Esophagus muscularis mucosa (tissue), 3 donors: Measurements from ENCODE around the gene ASB1.

ENCODE experiments used
- POLR2A ChIP-seq: fragments of 450-650 bp; IDR thresholded peaks from one replicate; pipeline ENCODE4 v1.6.1; 2017; ENCODE audit warnings: antibody characterized with exemption, moderate library complexity, mild to moderate bottlenecking, low read depth
- POLR2AphosphoS5 ChIP-seq, 2 donors: sonication (generic); formaldehyde crosslinking; IDR thresholded peaks; one replicate each; pipeline ENCODE4 v1.6.1; 2017; ENCODE audit warnings: antibody characterized with exemption in 2 of 2
- TF ChIP-seq, protein P1 (sequence below), 3 experiments: fragments of 200-600 bp in 2 of 3; fragments of 450-650 bp in 1 of 3; sonication (generic) in 2 of 3; IDR thresholded peaks; one replicate each; pipeline ENCODE4 v1.5.1; 2017 to 2019; ENCODE audit warnings: antibody characterized with exemption in 3 of 3, mild to moderate bottlenecking in 2 of 3, moderate library complexity in 1 of 3

- TF ChIP-seq, protein P1, sequence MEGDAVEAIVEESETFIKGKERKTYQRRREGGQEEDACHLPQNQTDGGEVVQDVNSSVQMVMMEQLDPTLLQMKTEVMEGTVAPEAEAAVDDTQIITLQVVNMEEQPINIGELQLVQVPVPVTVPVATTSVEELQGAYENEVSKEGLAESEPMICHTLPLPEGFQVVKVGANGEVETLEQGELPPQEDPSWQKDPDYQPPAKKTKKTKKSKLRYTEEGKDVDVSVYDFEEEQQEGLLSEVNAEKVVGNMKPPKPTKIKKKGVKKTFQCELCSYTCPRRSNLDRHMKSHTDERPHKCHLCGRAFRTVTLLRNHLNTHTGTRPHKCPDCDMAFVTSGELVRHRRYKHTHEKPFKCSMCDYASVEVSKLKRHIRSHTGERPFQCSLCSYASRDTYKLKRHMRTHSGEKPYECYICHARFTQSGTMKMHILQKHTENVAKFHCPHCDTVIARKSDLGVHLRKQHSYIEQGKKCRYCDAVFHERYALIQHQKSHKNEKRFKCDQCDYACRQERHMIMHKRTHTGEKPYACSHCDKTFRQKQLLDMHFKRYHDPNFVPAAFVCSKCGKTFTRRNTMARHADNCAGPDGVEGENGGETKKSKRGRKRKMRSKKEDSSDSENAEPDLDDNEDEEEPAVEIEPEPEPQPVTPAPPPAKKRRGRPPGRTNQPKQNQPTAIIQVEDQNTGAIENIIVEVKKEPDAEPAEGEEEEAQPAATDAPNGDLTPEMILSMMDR (IDR thresholded peaks at IDR 0.05) = no peak
- TF ChIP-seq POLR2A (no peak), POLR2AphosphoS5 (IDR thresholded peaks at IDR 0.05) (no peak)
Observed at GRCh38 chr2:238378230-238379095, 48.3 kb upstream of the ASB1 start.
